Esophagus muscularis mucosa (tissue), 3 donors: ENCODE results near the gene SPATA18.

Experiments
- CTCF ChIP-seq, 3 experiments: fragments of 200-600 bp in 2 of 3; fragments of 450-650 bp in 1 of 3; sonication (generic) in 2 of 3; IDR thresholded peaks; one replicate each; pipeline ENCODE4 v1.5.1; 2017 to 2019; ENCODE audit warnings: antibody characterized with exemption in 3 of 3, mild to moderate bottlenecking in 2 of 3, moderate library complexity in 1 of 3
- EP300 ChIP-seq: sonication (generic); formaldehyde crosslinking; IDR thresholded peaks from one replicate; pipeline ENCODE4 v1.6.1; 2017; ENCODE audit warnings: antibody characterized with exemption

GRCh38 chr4:52059372-52059771, 8.3 kb downstream of the SPATA18 start:
- TF ChIP-seq EP300 (no peak), CTCF (IDR thresholded peaks at IDR 0.05) (no peak)
